ENCODE data around the gene TRERF1.

- no peak for TF ChIP-seq CTCF (conservative IDR thresholded peaks at IDR 0.05; ENCODE audit: low read depth, low read length)
- TF ChIP-seq EZH2 (IDR thresholded peaks at IDR 0.05; ENCODE audit: low read length, unreplicated experiment) = no peak
- TF ChIP-seq EZH2phosphoT487 (IDR thresholded peaks at IDR 0.05; ENCODE audit: borderline replicate concordance, low read length) = no peak
These were observed 1.0 kb downstream of the TRERF1 start for GRCh38 chr6:42450477-42451332.
